Dermis blood vessel endothelial cell (primary cell): ENCODE results near the gene GPR107. TPM values are rescaled to one million over a fixed set of nuclear protein-coding genes. Genes with fewer than 3 reads are reported as not detected.

Experiments used
- DNase-seq: peaks from one replicate; pipeline ENCODE4 v3.0.0; 2010
- total RNA-seq: library from RNA; depleted of rRNA; stranded (reverse); fragments of >200 nt; gene quantifications from 2 replicates; pipeline ENCODE4 v1.2.3, GENCODE V29; 2014

Gene GPR107
- total RNA-seq, 1 donor from 2014 or later: 29.3 TPM

DNA sequence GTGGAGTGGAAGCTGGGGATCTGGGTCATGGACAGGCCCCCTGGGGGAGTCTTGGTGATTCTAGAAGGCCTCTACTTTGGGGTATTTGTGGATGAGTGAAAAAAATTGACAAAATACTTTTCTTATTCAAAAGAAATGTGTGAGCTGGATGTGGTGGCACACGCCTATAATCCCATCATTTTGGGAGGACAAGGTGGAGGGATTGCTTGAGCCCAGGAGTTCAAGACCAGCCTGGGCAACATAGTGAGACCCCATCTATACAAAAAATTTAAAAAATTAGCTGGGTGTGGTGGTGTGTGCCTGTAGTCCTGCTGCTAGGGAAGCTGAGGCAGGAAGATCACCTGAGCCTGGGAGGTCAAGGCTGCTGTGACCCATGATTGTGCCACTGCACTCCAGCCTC, 111.9 kb downstream of the GPR107 start:
- DNase-seq: no peak

DNA sequence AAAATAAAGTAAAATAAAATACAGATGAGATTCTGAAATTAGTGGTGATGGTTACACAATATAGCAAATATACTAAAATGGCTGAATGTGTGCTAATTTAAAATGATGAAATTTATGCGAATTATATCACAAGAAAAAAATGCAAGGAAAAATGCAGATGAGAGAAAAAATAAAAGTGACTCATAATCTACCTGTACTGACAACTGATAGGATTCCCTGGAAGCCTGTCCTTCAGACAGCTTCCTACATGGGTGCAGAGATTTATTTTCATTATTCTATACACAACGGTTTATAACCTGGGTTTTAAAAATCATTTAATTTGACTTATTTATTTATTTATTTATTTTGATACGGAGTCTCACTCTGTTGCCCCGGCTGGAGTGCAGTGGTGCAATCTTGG, 112.7 kb downstream of the GPR107 start:
- no peak for DNase-seq

DNA sequence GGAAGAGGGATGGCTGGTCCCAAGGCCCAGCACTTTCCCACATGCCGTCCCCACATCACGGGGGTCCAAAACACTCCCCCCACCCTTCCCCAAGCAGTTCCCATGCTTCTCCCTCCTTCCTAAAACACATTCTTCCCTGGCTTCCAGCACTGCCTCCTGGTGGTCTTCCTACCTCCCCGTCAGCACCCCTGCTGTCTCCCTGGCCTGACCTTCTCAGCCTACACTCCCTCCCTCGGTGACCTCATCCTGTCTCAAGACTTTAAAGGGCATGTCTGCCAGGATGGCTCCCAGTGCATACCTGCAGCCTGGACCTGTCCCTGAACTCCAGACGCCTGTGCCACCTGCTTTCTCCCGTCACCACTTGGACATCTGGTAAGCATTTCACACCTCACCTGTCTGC, 114.2 kb downstream of the GPR107 start:
- DNase-seq: no peak

DNA sequence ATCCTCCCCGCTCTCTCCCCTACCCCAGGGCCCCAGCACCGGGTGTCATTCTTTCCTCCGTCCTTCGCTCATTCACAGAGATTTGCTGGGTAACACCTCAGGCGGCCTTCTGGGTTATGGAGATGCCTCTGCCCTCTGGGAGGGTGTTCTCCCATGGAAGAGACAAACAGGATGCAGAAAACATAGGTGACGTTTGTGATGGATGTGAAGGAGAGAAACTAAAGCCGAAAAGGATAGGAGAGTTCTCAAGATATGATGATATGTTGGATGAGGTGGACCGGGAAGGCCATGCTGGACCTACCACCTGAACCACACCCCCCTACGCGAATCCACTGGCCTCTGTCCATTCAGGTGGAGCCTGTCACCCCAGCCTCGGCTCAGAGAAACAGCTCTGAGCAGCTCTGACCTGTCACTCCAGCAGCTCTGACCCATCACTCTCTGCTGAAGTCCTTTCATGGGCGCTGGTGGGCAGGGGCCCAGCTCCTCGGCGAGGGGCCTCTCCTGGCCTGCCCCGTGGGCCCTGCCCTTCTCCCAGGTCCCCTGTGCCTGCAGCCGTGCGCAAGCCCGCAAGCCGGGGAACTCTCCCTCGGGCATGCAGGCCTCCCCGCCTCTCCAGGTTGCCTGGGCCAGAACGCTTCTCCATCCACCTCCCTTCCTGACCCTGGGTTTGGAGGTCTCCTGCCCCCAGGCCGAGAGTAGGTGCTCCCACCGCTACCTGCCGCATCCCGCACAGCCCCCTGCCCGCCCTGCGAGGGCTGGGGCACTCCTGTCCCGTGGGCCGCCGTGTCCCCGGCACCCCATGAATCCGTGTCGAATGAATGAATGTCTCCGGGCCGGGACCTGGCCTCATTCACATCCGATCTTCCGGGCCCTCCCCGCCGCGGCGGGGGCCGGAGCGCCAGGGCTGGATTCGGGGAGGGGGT, 117.8 kb downstream of the GPR107 start:
- DNase-seq: no peak

DNA sequence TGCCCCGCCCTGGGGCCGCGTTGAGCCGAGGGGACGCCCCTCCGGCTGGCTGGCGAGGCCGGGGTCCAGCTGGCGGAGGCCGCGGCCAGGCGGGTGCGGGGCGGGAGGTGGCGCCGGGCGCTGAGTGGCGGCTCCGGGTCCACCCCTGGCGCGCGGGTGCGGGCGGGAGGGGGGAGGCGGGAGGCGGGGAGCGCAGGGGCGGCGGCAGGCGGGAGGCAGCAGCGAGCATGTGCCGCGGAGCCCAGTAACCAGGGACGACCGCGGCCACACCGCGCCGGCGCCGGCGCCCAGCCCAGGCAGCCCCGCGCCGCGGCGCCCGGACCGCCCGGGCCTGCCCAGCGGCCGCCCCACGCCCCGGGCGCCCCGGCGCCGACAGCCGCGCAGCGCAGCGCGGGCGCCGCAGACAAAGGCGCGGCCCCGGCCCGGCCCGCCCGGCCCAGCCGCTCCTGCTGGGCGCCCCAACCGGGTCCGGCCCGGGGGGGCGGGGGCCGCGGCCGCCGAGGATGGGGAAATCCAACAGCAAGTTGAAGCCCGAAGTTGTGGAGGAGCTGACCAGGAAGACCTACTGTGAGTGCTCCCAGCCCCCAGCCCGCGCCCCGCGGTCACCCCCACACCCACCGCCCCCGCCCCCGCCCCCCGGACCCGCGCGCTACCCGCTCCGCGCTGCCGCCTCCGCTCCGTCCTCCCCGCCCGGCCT, 118.6 kb downstream of the GPR107 start, which contains the start of gene NCS1:
Gene NCS1, plus strand, starts transcription at position 244 of the 697 bp plus-strand sequence. Its CDS starts 260 bp downstream, at position 504.
- peak; percentile 68 for DNase-seq

DNA sequence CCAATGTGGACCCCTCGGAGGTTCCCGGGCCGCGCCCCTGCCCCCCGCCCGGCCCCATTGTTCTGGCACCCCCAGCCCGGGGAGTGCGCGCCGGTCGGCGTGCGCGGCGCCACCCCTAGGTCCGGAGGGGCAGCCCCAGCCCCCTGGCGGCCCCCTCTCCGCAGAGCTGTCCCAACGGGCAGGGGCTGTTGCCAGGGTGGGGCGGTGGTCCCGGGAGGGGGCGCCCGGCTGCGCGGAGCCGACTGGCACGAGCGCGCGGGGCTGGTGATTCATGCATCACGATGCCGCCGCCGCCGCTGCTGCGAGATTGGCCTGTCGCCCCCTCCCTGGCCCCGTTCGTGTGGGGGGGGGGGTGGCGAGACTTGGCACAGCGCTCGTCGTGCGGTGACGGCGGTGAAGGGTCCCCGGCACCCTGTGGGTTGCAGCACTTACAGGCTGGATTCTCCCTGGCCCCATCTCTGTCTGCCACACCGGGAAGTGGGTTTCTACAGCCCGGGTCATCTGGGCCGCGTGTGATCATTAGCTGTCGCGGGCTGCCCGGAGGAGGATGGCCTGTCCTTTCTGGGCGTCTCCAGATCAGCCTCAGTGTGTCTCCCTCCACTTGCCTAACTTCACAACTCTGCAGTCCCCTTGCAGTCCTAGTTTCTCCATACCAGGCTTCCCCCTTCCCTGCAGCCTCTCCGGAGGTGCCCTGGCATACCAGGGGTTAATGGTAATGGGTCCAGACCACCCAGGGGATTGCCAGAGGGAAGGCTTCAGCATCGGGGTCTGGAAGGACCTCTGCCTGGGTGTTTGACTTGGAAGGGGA, 119.4 kb downstream of the GPR107 start:
- peak; percentile 47 for DNase-seq

DNA sequence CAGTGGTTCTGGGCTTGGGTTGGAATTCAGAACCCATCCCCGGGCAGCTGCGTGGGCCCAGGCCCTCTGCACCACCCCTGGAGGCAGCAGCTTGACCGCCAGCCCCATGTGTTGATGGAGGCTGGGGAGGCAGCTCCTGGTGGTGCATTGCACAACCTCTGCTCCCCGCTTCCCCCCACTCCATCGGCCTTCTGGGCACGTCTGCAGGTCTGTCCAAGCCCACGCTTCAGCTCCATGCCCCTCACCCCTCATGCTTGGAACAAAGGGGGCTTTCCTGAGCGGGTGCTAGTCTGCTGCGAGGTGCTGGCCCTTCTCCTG, 119.9 kb downstream of the GPR107 start:
- no peak for DNase-seq

DNA sequence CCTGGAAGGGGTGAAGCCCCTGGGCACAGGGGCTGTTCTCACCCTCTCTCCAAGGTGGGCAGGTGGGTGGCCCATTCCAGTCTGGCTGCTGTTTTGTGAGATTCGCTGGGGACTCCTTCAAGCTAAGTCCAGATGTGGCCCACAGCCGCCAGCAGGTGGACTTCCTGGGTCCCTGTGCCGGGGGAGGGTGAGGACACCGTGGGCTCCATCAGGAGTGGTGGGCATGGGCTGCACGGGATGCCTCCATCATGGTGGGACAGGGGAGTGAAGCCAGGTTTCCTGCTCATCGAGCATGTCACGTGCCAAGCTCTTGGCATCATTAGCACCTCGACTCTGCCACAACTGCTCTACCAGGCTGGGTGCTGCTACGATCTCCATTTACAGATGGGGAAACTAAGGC, 120.3 kb downstream of the GPR107 start:
- no peak for DNase-seq

DNA sequence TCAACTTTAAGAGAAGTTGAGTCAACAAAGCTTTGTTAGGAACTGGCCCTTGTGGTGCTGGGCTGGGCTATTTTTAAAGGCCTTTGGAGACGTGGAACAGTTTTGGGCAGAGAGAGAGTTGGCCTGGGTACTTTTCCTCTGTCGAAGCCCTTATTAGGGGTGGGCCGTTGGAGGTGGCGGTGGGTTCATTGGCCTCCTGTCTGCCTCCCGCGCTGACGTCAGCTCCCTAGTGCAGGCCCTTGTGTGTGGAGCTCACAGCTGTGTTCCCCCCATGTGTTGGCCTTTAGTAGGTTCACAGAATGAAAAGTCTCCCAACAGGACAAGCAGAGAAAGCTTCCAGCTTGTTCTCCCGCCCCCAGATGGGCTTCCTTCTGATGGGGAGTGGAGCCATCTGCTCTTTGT, 121.2 kb downstream of the GPR107 start:
- DNase-seq: no peak

DNA sequence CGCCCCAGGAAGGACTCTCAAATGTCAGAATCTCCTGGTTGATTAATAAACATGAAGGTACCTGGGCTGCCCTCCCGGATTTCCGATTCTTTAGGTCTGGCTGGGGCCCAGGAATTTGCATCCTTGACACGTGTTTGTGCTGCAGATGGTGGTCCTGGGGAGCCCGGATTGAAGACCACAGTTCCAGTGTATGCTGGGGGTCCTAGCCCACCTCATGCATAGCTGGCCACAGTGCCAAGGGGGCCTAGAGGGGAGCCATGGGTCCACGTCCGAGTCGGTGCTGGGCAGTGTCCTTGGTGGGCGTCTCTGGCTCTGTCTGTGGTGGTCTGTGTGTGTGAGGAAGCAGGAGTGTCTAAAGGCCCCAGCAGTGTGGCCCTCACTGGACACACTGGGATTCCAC, 121.6 kb downstream of the GPR107 start:
- no peak for DNase-seq

DNA sequence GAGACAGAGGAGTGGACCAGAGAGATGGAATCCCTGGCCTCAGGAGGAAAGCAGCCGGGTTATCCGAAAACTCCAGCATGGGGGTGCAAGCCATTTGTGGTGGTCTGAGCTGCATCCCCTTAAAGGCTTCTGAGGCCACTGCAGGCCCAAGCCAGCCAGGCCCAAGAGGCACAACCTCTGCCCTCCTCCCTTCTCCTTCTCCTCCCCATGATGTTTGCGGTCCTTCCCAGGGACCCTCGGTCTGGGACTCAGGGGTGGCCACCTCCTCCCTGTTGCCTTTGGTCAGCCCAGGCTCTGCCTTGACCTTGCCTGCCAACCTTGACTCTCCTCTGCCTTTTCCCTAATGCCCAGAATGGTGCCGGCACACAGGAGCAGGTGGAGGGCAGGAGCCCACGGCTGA, 123.1 kb downstream of the GPR107 start:
- no peak for DNase-seq

DNA sequence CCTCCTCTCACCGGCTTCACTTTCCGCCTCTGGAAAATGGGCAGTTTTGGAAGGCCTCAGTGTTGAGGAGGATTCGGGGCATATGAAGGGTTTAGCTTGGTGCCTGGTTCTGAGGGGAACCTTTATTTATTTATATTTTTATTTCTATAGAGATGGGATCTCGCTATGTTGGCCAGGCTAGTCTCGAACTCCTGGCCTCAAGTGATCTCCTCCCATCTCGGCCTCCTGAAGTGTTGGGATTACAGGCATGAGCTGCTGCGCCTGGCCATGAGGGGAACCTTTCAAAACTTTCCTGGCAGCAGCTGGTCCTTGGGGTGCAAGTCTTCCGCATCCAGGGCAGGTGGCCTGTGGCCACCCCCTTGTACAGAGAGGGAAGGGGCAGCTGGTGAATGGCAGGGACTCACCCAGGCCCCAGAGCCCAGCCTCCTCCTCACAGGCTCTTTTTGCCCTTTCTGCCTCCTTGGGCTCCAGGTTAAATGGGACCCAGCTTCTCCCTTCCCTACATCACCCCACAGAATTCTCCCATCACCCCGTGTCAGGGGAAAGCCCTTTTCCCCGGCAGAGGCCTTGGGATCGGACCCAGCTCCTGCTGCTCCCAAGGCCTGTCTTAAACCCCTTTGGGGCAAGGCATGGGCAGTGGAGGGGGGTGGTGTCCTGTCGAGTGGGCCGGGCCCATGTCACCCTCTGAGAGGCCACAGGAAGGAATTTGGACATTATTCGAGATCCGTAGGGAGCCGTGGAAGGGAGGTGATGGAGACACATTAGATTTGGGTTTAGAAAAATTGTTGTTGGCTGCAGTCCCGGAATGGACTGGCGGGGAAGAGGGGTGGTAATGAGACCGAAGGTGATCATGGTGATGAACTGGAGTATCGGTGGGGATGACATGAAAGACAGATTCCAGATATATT, 124.4 kb downstream of the GPR107 start:
- no peak for DNase-seq

DNA sequence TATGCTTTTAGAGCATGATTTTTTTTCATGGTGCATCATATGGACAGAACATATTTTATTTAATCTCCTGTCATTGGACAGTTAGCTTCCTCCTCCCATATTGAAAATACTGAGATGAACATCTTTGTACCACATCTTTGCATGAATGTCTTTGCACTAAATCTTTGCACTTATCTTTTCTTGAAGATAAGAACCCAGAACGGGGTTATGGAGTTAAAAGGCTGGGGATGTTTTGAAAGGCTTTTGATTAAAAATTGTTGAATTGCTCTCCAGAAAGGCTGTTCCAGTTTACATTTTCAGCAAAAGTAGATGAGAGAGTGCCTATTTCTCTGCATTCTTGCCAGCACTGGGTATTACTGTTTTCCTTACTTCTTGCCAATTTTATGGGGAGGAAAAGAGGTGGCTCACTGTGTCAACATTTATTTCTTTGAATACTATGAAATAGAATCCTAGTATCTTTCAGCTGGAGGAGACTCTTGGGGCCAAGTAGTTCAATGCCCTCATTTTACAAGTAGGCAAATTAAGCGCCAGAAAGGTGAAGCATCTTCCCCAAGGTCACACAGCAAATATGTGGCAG, 125.7 kb downstream of the GPR107 start:
- no peak for DNase-seq

DNA sequence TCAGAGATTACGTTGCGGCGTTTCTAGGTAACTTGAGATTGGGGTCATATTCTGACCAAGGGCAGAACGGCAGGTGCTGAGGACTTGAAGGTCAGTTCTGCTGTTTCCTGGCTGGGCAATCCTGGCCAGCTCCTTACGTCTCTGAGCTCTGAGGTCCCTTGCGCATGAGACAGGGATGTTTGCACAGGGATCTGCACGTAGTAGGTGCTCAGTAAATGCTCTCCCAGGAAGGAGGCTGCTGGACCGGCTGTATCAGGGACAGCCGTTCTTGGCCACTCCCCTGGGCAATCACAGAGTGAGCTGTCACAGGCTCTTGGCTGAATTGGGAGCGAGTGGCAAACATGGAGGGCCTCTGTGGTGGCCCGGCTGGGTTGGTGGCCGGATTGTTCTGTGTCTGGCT, 126.8 kb downstream of the GPR107 start:
- DNase-seq: no peak

DNA sequence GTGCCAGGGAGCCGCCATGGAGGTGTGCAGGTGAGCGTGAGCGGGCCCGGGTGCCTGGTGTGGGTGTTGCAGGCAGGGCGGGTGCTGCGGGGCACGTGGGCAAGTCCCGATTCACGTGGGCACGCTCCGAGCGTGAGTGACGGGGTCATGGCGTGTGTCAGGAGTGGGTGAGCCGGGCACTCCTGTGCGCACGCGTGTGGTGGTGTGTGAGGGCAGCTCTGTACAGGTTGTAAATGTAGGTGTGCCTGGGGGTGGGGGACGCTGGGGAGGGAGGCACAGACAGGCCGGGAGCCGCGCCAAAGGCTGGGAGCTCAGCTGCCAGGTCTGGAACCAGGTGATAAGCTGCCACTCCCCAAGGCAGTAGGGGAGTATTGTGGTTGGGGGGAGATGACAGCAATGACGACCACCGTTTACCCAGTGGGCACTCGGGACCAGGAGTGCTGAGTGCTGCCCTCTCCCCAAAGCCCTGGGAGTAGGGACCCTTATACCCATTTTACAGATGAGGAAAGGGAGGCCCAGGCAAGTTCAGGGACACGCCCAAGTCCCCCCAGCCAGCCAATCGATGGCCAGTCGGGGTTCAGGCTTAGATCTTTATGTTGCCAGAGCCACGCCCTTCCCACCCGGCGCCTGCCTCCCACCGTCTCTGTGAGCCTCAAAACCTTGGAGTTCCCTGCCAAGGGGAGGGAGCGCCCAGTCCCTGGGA, 128.1 kb downstream of the GPR107 start:
- DNase-seq: no peak

DNA sequence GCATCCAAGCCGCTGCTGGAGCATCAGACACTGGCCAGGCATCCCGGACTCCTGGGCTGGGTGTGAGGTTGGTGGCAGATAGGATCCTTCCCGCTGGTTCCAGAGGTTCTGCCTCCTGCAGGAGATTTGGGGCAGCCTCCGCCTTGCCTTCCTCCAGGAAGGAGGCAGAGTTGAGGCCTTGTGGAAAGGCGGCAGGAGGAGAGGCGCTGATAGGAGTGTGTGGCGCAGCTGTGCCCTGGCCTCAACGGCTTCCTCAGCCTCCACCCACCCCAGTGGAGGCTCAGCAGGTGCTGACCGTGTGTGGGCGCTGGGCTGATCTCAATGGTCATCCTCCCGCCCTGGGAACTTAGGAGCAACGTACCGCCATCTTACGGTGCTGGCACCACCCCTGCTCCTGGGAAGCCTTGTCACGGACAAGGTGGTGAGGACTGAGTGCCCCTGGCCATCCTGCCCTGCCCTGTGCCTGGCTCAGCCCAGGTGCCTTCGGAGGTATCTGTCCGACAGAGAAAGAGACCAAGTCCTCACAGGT, 128.7 kb downstream of the GPR107 start:
- no peak for DNase-seq

DNA sequence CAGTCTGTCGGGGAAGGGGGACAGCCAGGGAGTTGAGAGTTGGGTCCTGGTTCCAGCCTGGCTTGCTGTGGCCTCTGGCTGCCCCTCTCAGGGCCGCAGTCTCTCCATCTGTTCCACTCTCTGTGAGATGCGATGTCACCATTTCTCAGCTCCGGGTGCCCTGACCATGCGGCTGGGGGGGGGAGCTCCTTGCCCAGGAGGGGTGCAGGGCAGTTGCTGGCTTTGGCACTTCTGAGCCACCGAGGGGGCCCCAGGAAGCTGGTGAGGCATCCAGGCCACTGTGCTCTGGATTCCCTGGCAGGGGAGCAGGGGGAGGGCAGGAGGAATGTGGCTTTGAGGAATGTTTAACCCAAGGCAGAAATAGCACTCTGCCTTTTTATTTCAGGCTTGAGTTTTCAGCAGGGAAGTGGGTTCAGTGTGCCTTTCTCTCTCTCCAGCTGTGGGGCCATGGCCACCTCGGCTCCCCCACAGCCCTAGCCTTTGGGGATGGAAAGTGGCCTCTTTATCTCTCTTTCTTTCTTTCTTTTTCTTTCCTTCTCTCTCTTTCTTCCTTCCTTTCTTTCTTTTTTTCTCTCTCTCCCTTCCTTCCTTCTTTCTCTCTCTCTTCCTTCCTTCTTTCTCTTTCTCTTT, 129.5 kb downstream of the GPR107 start:
- DNase-seq: no peak

DNA sequence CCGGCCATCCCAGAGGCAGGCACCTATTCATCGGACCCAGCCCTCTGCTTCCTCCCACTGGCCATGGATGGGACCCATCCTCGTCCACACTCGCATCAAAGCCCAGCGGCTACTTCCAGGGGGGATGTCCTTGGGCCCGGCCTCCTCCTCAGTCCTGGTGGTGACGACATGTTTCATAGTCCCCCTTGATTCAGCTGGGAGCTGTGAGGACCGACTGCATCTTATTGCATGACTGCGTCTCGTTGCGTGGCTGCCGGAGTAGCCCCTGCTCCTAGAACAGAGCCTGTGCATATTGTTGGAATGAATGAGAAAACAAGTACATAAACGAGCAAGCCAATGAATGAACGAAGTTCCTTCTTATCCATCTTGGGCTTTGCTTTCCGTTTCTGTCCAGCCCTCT, 131.3 kb downstream of the GPR107 start:
- no peak for DNase-seq

DNA sequence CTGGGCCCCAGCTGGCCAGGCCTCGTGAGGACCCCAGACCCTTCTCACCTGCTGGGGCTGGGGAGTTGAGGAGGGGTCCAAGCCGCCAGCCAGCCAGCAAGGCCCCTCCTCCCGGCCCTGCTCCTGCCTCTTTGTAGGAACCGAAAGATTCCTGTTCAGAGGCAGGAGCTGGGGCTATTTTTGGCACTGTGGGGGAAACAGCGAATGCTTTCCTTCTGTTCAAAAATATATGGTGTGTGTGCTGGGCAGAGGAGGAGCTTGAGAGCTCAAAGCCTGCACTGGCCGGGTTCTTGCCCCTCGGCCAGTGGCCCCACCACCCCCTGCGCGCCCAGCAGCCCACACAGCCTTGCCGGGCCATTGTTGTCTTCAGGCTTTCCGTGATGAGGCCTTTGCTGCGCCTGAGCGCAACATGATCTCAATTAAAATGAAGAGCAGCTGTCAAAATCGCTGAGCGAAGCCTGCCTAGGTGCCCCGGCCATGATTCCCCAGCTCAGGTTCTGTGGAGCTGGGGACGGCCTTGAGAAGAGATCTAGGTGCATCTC, 131.9 kb downstream of the GPR107 start:
- no peak for DNase-seq

DNA sequence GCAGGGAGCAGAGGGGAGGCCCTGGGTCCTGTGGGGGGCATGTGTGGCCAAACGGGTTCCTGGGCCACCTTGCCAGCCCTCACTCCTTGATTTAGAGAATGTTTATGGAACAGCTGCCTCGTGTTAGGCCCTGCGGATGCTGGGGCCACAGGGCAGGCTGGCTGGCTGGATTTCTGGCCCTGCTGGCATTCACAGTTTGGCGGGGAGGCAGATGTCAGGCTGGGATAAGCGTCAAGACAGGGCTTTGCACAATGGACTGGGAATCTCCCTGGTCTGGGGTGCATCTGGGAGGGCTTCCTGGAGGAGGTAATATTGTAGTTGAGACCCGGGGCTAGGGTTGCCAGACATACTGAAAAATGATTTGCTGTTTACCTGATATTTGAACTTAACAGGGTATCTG, 132.3 kb downstream of the GPR107 start:
- no peak for DNase-seq
